ENCODE results near the gene MYL6. TPM values are rescaled to one million over a fixed set of nuclear protein-coding genes. Genes with fewer than 3 reads are reported as not detected.

The MYL6 gene
- total and polyA plus RNA-seq, 9 of the 15 experiments (the other 6 are each of a cell fraction or from before 2014, with no cell fraction given) = 557 to 1,664 (median 958) TPM

DNA sequence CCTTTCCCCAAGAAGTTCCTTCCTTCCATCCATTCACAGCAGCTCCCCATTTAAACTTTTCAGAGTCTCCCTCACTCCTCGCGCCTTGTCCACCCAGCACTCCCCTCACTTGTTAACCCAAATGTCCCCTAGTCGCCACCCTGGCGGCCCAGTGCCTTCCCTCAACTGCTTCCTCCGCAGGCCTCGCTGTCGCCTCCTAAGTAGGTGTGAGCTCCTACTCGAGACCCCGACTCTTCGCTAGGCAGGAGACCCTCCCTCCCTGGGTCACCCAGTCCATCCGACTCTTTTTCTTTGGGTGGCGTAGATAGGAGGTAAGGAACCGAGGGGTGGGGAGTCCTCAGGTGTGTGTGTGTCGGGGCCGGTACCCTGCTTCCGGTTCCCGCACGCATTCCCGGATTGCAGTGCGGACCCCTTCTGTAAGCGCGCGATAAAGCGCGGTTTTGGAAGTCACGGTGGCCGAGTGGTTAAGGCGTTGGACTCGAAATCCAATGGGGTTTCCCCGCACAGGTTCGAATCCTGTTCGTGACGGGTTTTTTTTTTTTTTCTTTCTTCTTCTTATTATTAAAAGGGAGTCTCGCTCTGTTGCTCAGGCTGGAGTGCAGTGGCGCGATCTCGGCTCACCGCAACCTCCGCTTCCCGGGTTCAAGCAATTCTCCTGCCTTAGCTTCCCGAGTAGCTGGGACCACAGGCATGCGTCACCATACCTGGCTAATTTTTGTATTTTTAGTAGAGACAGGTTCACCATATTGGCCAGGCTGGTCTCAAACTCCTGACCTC, 31.9 kb downstream of the MYL6 start (continued):
- TF ChIP-seq, protein P1, sequence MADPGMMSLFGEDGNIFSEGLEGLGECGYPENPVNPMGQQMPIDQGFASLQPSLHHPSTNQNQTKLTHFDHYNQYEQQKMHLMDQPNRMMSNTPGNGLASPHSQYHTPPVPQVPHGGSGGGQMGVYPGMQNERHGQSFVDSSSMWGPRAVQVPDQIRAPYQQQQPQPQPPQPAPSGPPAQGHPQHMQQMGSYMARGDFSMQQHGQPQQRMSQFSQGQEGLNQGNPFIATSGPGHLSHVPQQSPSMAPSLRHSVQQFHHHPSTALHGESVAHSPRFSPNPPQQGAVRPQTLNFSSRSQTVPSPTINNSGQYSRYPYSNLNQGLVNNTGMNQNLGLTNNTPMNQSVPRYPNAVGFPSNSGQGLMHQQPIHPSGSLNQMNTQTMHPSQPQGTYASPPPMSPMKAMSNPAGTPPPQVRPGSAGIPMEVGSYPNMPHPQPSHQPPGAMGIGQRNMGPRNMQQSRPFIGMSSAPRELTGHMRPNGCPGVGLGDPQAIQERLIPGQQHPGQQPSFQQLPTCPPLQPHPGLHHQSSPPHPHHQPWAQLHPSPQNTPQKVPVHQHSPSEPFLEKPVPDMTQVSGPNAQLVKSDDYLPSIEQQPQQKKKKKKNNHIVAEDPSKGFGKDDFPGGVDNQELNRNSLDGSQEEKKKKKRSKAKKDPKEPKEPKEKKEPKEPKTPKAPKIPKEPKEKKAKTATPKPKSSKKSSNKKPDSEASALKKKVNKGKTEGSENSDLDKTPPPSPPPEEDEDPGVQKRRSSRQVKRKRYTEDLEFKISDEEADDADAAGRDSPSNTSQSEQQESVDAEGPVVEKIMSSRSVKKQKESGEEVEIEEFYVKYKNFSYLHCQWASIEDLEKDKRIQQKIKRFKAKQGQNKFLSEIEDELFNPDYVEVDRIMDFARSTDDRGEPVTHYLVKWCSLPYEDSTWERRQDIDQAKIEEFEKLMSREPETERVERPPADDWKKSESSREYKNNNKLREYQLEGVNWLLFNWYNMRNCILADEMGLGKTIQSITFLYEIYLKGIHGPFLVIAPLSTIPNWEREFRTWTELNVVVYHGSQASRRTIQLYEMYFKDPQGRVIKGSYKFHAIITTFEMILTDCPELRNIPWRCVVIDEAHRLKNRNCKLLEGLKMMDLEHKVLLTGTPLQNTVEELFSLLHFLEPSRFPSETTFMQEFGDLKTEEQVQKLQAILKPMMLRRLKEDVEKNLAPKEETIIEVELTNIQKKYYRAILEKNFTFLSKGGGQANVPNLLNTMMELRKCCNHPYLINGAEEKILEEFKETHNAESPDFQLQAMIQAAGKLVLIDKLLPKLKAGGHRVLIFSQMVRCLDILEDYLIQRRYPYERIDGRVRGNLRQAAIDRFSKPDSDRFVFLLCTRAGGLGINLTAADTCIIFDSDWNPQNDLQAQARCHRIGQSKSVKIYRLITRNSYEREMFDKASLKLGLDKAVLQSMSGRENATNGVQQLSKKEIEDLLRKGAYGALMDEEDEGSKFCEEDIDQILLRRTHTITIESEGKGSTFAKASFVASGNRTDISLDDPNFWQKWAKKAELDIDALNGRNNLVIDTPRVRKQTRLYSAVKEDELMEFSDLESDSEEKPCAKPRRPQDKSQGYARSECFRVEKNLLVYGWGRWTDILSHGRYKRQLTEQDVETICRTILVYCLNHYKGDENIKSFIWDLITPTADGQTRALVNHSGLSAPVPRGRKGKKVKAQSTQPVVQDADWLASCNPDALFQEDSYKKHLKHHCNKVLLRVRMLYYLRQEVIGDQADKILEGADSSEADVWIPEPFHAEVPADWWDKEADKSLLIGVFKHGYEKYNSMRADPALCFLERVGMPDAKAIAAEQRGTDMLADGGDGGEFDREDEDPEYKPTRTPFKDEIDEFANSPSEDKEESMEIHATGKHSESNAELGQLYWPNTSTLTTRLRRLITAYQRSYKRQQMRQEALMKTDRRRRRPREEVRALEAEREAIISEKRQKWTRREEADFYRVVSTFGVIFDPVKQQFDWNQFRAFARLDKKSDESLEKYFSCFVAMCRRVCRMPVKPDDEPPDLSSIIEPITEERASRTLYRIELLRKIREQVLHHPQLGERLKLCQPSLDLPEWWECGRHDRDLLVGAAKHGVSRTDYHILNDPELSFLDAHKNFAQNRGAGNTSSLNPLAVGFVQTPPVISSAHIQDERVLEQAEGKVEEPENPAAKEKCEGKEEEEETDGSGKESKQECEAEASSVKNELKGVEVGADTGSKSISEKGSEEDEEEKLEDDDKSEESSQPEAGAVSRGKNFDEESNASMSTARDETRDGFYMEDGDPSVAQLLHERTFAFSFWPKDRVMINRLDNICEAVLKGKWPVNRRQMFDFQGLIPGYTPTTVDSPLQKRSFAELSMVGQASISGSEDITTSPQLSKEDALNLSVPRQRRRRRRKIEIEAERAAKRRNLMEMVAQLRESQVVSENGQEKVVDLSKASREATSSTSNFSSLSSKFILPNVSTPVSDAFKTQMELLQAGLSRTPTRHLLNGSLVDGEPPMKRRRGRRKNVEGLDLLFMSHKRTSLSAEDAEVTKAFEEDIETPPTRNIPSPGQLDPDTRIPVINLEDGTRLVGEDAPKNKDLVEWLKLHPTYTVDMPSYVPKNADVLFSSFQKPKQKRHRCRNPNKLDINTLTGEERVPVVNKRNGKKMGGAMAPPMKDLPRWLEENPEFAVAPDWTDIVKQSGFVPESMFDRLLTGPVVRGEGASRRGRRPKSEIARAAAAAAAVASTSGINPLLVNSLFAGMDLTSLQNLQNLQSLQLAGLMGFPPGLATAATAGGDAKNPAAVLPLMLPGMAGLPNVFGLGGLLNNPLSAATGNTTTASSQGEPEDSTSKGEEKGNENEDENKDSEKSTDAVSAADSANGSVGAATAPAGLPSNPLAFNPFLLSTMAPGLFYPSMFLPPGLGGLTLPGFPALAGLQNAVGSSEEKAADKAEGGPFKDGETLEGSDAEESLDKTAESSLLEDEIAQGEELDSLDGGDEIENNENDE (IDR thresholded peaks at IDR 0.05; ENCODE audit: low read depth, low read length) = no peak
- no peak for TF ChIP-seq MEF2D (tag; conservative IDR thresholded peaks at IDR 0.05; ENCODE audit: low read depth)
- TF ChIP-seq HMG20A (CRISPR knock-in tag; conservative IDR thresholded peaks at IDR 0.05) = no peak
- TF ChIP-seq, protein P2, sequence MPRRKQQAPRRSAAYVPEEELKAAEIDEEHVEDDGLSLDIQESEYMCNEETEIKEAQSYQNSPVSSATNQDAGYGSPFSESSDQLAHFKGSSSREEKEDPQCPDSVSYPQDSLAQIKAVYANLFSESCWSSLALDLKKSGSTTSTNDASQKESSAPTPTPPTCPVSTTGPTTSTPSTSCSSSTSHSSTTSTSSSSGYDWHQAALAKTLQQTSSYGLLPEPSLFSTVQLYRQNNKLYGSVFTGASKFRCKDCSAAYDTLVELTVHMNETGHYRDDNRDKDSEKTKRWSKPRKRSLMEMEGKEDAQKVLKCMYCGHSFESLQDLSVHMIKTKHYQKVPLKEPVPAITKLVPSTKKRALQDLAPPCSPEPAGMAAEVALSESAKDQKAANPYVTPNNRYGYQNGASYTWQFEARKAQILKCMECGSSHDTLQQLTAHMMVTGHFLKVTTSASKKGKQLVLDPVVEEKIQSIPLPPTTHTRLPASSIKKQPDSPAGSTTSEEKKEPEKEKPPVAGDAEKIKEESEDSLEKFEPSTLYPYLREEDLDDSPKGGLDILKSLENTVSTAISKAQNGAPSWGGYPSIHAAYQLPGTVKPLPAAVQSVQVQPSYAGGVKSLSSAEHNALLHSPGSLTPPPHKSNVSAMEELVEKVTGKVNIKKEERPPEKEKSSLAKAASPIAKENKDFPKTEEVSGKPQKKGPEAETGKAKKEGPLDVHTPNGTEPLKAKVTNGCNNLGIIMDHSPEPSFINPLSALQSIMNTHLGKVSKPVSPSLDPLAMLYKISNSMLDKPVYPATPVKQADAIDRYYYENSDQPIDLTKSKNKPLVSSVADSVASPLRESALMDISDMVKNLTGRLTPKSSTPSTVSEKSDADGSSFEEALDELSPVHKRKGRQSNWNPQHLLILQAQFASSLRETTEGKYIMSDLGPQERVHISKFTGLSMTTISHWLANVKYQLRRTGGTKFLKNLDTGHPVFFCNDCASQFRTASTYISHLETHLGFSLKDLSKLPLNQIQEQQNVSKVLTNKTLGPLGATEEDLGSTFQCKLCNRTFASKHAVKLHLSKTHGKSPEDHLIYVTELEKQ (CRISPR knock-in tag; IDR thresholded peaks at IDR 0.05) = no peak
- TF ChIP-seq RFX5 (IDR thresholded peaks at IDR 0.05; ENCODE audit: low read depth, low read length) = peak; percentile 67; the same call in 1 of the 2 replicates
- TF ChIP-seq, protein P3, sequence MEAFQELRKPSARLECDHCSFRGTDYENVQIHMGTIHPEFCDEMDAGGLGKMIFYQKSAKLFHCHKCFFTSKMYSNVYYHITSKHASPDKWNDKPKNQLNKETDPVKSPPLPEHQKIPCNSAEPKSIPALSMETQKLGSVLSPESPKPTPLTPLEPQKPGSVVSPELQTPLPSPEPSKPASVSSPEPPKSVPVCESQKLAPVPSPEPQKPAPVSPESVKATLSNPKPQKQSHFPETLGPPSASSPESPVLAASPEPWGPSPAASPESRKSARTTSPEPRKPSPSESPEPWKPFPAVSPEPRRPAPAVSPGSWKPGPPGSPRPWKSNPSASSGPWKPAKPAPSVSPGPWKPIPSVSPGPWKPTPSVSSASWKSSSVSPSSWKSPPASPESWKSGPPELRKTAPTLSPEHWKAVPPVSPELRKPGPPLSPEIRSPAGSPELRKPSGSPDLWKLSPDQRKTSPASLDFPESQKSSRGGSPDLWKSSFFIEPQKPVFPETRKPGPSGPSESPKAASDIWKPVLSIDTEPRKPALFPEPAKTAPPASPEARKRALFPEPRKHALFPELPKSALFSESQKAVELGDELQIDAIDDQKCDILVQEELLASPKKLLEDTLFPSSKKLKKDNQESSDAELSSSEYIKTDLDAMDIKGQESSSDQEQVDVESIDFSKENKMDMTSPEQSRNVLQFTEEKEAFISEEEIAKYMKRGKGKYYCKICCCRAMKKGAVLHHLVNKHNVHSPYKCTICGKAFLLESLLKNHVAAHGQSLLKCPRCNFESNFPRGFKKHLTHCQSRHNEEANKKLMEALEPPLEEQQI (IDR thresholded peaks at IDR 0.05) = no peak

All from K562 (cell line).